Stimulated activated naive B cell treated with anti-CD40 and anti-IgM and Interleukin-4, amounts not matched to agents 10 μg/mL and 1 μg/mL and 100 μg/mL, for 72 hours (primary cell): ENCODE measurements around the gene BTD.
"Not testable (repeated sequence)": the region's sequence is repeated elsewhere in the genome, so short reads cannot be mapped to it uniquely, and the experiment has no call there.

Experiments
- ATAC-seq, 2 donors: fragments of 150-1000 bp; cut with Tn5 transposase; replicated peaks; 2 replicates each; pipeline ENCODE4 v1.10.0; 2021; ENCODE audit warnings: moderate library complexity in 1 of 2
- DNase-seq: peaks from one replicate; pipeline ENCODE4 v3.0.0; 2021
- H3K27ac Mint-ChIP-seq: one replicate; pipeline ENCODE4 v1.8.0; 2022; ENCODE audit warnings: mild to moderate bottlenecking, mixed read lengths
- H3K27me3 Mint-ChIP-seq, 2 donors: one replicate each; pipeline ENCODE4 v1.8.0; 2022; ENCODE audit warnings: mixed read lengths in 2 of 2
- H3K36me3 Mint-ChIP-seq, 2 donors: one replicate each; pipeline ENCODE4 v1.8.0; 2022; ENCODE audit warnings: mixed read lengths in 2 of 2, mild to moderate bottlenecking in 1 of 2
- H3K4me1 Mint-ChIP-seq, 2 donors: one replicate each; pipeline ENCODE4 v1.8.0; 2022; ENCODE audit warnings: mixed read lengths in 2 of 2, mild to moderate bottlenecking in 1 of 2
- H3K4me3 Mint-ChIP-seq, 2 donors: one replicate each; pipeline ENCODE4 v1.8.0; 2022; ENCODE audit warnings: mild to moderate bottlenecking in 2 of 2, mixed read lengths in 2 of 2, moderate library complexity in 1 of 2
- H3K9me3 Mint-ChIP-seq, 2 donors: one replicate each; pipeline ENCODE4 v1.8.0; 2022; ENCODE audit warnings: mixed read lengths in 2 of 2, mild to moderate bottlenecking in 1 of 2

The BTD gene

DNA sequence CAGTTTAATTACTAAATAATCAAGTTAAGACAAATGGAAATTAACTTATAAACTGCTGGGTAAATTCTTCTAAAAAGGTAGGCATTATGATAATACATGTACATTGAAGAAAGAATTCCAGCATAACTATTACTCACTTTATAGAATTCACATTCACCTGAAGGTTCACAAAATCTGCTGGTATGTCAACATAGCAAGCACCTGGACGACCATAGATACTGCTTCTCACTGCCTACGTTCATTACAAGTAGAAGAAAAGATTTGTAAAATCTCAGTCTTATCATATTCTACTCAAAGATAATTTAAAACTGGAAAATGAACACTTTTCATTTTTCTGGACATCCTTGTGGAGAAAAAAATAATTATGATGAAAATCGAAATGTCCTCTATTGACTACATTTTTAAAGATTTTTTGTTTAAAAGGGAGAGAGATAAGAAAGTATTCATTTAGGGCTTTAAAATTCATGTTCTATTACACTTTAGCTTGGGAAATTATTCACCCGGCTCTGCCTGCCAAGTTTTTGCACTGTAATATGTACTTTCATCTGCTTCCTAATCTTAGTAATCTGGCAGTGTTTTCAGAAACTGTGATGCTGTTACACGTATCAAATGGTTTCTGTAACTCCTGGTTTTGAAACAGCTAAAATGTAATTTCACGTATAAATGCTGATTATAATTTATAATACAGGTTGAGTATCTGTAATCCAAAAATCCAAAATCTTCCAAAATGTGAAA is 16.3 kb upstream of the BTD start:
- DNase-seq (no peak), ATAC-seq (no peak)
- Mint-ChIP-seq H3K27me3 (no peaks in the 10 kb centered on the region), H3K9me3 (no peaks in the 10 kb centered on the region), H3K36me3 (peaks cover 6 to 22% of the 10 kb centered on the region in 2 donors), H3K27ac (no peak overlapping the region), H3K4me1 (no peaks in the 10 kb centered on the region), H3K4me3 (no peak overlapping the region)

DNA sequence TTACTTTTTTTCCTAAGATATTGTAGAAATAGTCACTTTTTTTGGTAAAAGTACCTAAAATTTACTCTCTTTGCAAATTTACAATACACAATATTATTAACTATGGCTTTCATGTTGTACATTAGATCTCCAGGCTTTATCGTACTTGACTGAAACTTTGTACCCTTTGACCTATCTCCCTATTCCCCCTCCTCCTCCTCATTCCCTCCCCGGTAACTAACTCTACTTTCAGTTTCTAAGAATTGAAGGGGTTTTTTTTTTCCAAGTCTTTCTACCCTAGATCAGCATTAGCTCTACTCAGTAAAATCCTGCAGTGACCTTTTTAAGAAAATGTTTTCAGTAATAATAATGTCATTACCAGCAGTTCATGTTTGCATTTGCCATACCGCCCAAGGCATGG is 10.3 kb upstream of the BTD start:
- H3K9me3 Mint-ChIP-seq: no peaks in the 10 kb centered on the region
- peaks cover 2 to 5% of the 10 kb centered on the region in 2 donors for H3K4me1 Mint-ChIP-seq
- DNase-seq: no peak
- H3K27me3 Mint-ChIP-seq: no peaks in the 10 kb centered on the region
- H3K4me3 Mint-ChIP-seq: no peak overlapping the region
- peaks cover 2 to 14% of the 10 kb centered on the region in 2 donors for H3K36me3 Mint-ChIP-seq
- H3K27ac Mint-ChIP-seq: no peak overlapping the region
- no peak for ATAC-seq

DNA sequence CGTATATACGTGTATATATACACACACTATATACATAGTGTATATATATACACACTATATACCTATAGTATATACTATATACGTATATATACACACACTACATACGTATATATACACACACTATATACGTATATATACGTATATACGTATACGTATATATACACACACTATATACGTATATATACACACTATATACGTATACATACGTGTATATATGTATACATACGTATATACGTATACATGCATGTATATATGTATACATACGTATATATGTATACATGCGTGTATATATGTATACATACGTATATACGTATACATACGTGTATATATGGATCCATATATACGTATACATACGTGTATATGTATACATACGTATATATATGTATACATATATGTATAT is 9.6 kb upstream of the BTD start:
- no peak overlapping the region for H3K27ac Mint-ChIP-seq
- peaks cover 2 to 10% of the 10 kb centered on the region in 2 donors for H3K36me3 Mint-ChIP-seq
- DNase-seq (no peak), ATAC-seq (no peak)
- no peaks in the 10 kb centered on the region for H3K27me3 Mint-ChIP-seq
- H3K4me3 Mint-ChIP-seq: no peak overlapping the region
- H3K4me1 Mint-ChIP-seq: peaks cover 2 to 5% of the 10 kb centered on the region in 2 donors
- H3K9me3 Mint-ChIP-seq: no peaks in the 10 kb centered on the region

DNA sequence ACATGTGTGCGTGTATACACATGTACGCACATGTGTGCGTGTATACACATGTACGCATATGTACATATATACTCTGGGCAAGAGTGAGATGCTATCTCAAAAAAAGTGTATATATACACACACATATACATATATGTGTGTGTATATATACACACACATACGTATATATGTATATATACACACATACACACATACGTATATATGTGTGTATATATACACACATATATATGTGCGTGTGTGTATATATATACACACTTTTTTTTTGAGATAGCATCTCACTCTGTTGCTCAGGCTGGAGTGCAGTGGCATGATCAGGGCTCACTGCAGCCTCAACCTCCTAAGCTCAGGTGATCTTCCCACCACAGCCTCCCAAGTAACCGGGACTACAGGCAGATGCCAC is 8.6 kb upstream of the BTD start:
- peaks cover 4 to 5% of the 10 kb centered on the region in 2 donors for H3K4me1 Mint-ChIP-seq
- H3K27me3 Mint-ChIP-seq: no peaks in the 10 kb centered on the region
- no peak overlapping the region for H3K27ac Mint-ChIP-seq
- DNase-seq: no peak
- no peak for ATAC-seq
- no peaks in the 10 kb centered on the region for H3K9me3 Mint-ChIP-seq
- H3K4me3 Mint-ChIP-seq: no peak overlapping the region
- H3K36me3 Mint-ChIP-seq: peaks cover 7 to 19% of the 10 kb centered on the region in 2 donors

DNA sequence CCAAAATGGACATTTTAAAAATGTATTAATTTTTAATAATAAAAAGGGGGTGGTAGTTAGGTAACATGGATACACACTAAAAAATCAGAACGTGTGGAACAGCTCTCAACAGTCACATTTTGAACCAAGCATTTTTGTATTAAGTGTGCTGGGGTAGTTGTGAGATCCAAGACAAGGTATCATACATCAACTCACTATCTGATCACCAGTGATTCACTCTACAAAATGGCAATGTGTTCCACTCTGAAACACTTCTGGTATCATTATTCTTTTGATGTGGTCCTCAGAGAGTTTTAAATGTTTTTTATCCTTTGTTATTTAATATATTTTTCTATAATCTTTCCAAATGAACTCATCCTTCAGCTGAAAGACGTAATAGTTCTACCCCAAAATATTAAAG is 5.6 kb upstream of the BTD start:
- ATAC-seq (no peak), DNase-seq (no peak)
- Mint-ChIP-seq H3K4me1 (peaks cover 19 to 27% of the 10 kb centered on the region in 2 donors), H3K27me3 (no peaks in the 10 kb centered on the region), H3K27ac (no peak overlapping the region), H3K9me3 (no peaks in the 10 kb centered on the region), H3K36me3 (peaks cover 17 to 26% of the 10 kb centered on the region in 2 donors), H3K4me3 (no peak overlapping the region)

DNA sequence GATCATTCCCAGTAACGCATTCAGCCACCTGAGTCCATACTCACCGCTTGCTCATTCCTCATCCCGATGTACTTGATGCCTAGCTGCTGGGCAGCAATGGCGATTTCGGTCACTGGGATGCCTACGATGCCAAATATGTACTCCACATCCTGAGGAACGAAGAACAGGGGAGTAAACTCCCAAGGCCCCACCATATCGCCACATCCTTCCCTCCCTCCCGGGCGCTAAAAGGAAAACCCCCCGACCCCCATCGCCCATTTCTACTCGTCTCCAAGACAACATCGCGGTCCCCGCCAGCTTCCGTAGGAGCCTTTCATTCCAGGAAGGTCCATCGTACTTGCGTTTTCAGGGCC is 523 bp upstream of the BTD start:
- H3K36me3 Mint-ChIP-seq: peaks cover 24 to 46% of the 10 kb centered on the region in 2 donors
- peak overlapping the region; percentile 98 to 99 for H3K4me3 Mint-ChIP-seq
- no peaks in the 10 kb centered on the region for H3K27me3 Mint-ChIP-seq
- H3K27ac Mint-ChIP-seq: peak overlapping the region; percentile 99
- DNase-seq (no peak), ATAC-seq (peak; percentile 9 to 17)
- H3K4me1 Mint-ChIP-seq: peaks cover 28 to 46% of the 10 kb centered on the region in 2 donors
- peaks cover 3 to 7% of the 10 kb centered on the region in 2 donors for H3K9me3 Mint-ChIP-seq

DNA sequence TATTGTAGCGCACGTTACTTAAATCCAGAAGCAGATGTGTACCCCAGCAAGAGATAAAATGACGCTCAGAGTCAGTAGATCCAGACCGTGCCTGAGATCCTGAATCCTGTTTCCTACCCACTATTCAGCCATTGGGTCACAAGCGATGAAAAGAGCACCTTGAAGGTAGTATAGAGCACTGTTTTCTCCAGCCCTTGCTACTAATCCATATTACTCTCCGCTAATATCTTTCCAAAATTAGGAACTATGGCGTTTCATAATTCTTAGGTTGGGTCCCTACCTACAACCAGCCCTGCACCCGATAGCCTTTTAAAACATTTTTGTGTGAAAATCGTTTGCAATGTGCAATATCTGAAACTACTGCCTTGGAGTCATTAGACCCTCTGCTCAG is 596 bp downstream of the BTD start:
- Mint-ChIP-seq H3K27me3 (no peaks in the 10 kb centered on the region), H3K9me3 (peaks cover 3 to 7% of the 10 kb centered on the region in 2 donors), H3K36me3 (peaks cover 24 to 44% of the 10 kb centered on the region in 2 donors), H3K27ac (peak overlapping the region; percentile 99), H3K4me3 (peak overlapping the region; percentile 98 to 99), H3K4me1 (peaks cover 28 to 46% of the 10 kb centered on the region in 2 donors)
- ATAC-seq (peak in 1 of 2 donors; percentile 8), DNase-seq (no peak)

DNA sequence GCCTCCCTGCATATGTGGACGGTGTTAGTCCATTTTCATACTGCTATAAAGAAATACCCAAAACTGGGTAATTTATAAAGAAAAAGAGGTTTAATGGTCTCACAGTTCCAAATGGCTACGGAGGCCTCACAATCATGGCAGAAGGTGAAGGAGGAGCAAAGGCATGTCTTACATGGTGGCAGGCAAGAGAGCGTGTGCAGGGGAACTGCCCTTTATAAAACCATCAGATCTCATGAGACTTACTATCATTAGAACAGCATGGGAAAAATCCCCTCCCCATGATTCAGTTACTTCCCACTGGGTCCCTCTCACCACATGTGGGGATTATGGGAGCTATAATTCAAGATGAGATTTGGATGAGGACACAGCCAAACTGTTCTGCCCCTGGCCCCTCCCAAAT is 1.3 kb downstream of the BTD start:
- not testable (repeated sequence) for ATAC-seq, DNase-seq, H3K27me3 Mint-ChIP-seq, H3K9me3 Mint-ChIP-seq
- Mint-ChIP-seq H3K27ac (peak overlapping the region; percentile 99), H3K4me1 (peaks cover 26 to 46% of the 10 kb centered on the region in 2 donors), H3K4me3 (peak overlapping the region; percentile 98 to 99), H3K36me3 (peaks cover 19 to 37% of the 10 kb centered on the region in 2 donors)

DNA sequence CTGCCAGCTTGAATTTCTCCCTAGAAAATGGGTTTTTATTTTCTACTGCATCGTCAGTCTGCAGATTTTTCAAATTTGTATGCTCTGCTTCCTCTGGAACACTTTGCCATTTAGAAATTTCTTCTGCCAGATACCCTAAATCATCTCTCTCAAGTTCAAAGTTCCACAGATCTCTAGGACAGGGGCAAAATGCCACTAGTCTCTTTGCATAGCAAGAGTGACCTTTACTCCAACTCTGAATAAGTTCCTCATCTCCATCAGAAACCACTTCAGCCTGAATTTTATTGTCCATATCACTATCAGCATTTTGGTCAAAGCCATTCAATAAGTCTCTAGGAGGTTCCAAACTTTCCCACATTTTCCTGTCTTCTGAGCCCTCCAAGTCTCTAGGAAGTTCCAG is 3.0 kb downstream of the BTD start:
- not testable (repeated sequence) for H3K9me3 Mint-ChIP-seq, H3K4me3 Mint-ChIP-seq, H3K27me3 Mint-ChIP-seq, ATAC-seq, DNase-seq
- Mint-ChIP-seq H3K27ac (peak overlapping the region; percentile 49), H3K36me3 (peaks cover 11 to 26% of the 10 kb centered on the region in 2 donors), H3K4me1 (peaks cover 19 to 36% of the 10 kb centered on the region in 2 donors)

DNA sequence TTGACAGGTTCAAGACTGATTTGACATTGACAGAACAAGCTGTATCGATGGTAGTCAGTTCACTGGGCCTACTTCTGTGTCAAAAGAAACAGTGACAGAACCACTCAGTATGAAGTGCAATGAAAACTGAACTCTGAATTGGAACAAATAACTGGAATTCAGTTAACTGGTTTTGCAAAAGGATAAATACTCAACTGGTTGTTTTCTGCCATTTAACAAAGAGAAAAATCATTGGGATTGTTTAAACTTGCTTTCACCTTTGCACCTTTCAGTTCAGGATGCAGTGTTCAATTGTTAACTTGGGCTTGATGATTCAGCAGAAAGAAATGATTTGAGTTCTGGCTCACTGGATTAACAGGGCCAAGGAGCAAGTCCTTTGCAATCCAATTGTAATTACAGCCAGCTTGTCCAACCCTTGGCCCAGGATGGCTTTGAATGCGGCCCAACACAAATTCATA is 4.9 kb downstream of the BTD start:
- peaks cover 3 to 7% of the 10 kb centered on the region in 2 donors for H3K9me3 Mint-ChIP-seq
- no peak for DNase-seq
- H3K36me3 Mint-ChIP-seq: peaks cover 10 to 24% of the 10 kb centered on the region in 2 donors

DNA sequence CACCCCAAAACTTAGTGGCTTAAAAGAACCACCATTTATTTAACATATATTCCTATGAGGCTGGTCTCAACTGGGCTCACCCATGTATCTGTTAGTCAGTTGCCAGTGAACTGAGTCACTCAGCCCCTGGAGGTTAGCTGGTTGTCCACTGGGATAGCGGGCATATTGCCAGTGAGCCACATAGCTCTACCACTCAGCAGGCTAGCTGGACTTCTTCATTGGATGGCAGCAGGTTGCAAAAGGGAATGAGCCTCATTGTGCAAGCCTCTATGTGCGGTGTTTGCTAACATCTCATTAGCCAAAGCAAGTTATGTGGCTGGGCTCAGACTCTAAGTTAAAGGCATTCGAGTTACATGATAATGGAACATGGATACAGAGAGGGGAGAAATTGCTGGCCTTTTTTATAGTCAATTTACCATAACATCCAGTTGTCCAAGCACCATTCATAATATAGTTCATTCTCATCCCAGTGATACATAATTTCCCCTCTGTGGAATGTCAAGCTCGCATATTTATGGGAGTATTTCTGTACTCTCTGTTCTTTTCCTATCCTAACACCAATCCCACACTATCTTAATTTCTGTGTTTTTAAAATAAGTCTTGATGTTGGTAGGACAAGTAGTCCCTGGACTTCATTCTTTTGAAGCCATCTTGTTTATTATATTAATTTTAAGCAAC is 8.7 kb downstream of the BTD start:
- H3K36me3 Mint-ChIP-seq: no peaks in the 10 kb centered on the region
- no peak for ATAC-seq
- no peaks in the 10 kb centered on the region for H3K9me3 Mint-ChIP-seq
- DNase-seq: no peak
- H3K27ac Mint-ChIP-seq: no peak overlapping the region
- no peaks in the 10 kb centered on the region for H3K27me3 Mint-ChIP-seq
- peaks cover 0 to 6% of the 10 kb centered on the region in 2 donors for H3K4me1 Mint-ChIP-seq
- no peak overlapping the region for H3K4me3 Mint-ChIP-seq

More for the DNA sequence above, 4.9 kb downstream of the BTD start:
- ATAC-seq: no peak
- Mint-ChIP-seq H3K4me1 (peaks cover 9 to 19% of the 10 kb centered on the region in 2 donors), H3K27me3 (no peaks in the 10 kb centered on the region), H3K4me3 (no peak overlapping the region), H3K27ac (no peak overlapping the region)

DNA sequence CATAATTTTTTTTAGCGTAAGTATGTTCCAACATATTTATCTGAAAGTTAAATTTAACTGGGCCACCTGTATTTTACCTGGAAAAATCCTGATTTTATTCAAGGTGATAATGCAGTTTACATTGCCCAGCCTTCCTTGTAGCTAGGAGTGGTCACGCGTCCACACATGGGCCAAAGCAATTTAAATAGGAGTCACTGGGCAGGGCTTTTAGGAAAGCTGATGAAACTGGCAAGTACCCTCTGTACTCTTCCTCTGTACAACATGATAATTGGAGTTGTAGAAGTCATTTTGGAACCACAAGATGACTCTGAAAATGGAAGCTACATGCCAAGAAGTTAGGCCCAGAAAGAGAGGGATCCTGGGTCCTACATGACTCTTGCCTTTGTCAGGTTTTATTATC is 9.5 kb downstream of the BTD start:
- DNase-seq (no peak), ATAC-seq (no peak)
- Mint-ChIP-seq H3K9me3 (no peaks in the 10 kb centered on the region), H3K4me3 (no peak overlapping the region), H3K27ac (no peak overlapping the region), H3K36me3 (no peaks in the 10 kb centered on the region), H3K27me3 (no peaks in the 10 kb centered on the region), H3K4me1 (peaks cover 0 to 6% of the 10 kb centered on the region in 2 donors)

DNA sequence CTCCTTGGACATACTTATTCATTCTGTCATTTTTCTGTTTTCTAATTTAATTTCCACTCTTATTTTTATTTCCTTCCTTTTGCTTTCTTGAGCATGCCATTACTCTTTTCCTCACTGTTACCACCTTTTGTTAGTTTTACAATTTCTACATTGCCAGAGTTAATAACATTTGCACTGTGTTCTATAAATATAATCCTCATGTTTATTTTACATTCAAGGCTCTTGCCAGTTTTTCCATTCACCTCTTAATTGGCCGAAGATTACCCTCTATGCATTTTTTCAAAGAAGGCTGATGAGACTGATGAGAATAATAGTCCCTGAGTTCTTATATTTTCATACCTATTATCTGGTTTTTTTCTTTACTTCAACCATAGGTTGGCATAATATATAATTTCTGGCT is 10.5 kb downstream of the BTD start:
- Mint-ChIP-seq H3K9me3 (no peaks in the 10 kb centered on the region), H3K27me3 (no peaks in the 10 kb centered on the region), H3K36me3 (no peaks in the 10 kb centered on the region), H3K4me1 (peaks cover 0 to 6% of the 10 kb centered on the region in 2 donors), H3K4me3 (no peak overlapping the region), H3K27ac (no peak overlapping the region)
- ATAC-seq (no peak), DNase-seq (no peak)

DNA sequence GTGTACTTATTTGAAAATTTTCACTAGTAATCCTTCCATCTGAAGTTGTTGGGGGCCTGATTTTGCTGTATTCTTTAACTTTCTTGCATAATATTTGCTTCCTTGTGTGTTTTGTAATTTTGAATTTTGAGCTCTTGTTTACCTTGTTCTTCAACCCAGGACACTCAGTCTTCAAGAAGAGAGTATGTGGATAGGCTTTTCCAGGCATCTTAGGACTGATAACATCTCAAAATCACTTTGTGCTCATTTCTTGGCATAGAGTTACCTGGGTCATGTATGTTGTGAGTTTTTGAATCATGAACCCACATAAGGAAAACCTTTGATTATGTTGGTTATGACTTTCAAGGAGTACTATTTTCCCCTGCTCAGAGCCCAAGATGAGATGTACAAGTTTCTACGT is 13.4 kb downstream of the BTD start:
- Mint-ChIP-seq H3K4me3 (no peak overlapping the region), H3K9me3 (peaks cover 4 to 6% of the 10 kb centered on the region in 2 donors), H3K36me3 (peaks cover 10 to 11% of the 10 kb centered on the region in 2 donors), H3K27ac (no peak overlapping the region), H3K27me3 (no peaks in the 10 kb centered on the region), H3K4me1 (peaks cover 0 to 6% of the 10 kb centered on the region in 2 donors)
- no peak for DNase-seq
- no peak for ATAC-seq

DNA sequence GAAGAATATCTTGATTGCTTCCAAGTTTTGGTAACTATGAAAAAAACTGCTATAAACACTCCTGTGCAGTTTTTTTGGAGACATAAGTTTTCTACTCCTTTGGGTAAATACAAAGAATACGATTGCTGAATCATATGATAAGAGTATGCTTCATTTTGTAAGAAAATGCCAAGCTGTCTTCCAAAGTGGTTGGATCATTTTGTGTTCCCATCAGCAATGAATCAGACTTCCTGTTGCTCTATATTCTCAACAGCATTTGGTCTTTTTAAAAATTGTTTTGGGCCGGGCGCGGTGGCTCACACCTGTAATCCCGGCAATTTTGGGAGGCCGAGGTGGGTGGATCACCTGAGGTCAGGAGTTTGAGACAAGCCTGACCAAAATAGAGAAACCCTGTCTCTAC is 14.5 kb downstream of the BTD start:
- Mint-ChIP-seq H3K9me3 (peaks cover 7 to 14% of the 10 kb centered on the region in 2 donors), H3K36me3 (peaks cover 11 to 21% of the 10 kb centered on the region in 2 donors), H3K27ac (no peak overlapping the region), H3K27me3 (no peaks in the 10 kb centered on the region), H3K4me1 (peaks cover 0 to 6% of the 10 kb centered on the region in 2 donors), H3K4me3 (no peak overlapping the region)
- DNase-seq (no peak), ATAC-seq (no peak)
